WTC11 (cell line): ENCODE results near the gene CASP6. TPM values are rescaled to one million over a fixed set of nuclear protein-coding genes. Genes with fewer than 3 reads are reported as not detected.

ENCODE experiments used
- ATAC-seq: fragments of 200-7000 bp; cut with Tn5 transposase; 2 replicates; pipeline ENCODE4 v1.10.0; 2021; ENCODE audit warnings: mild to moderate bottlenecking, moderate library complexity
- Bru-seq: library from RNA; stranded (reverse); fragments of 400-500 nt; gene quantifications from one replicate; lab custom pipeline; 2021; lab: Mats Ljungman, UMichigan
- CTCF ChIA-PET: fragments of 300-600 bp; sonication (Branson Sonifier 250); formaldehyde crosslinking; loops from one replicate; lab custom pipeline; 2021; ENCODE audit warnings: antibody characterized with exemption; lab: Charles Lee
- POLR2A ChIA-PET: fragments of 350-600 bp; sonication (Branson Sonifier 250); formaldehyde crosslinking; loops from one replicate; lab custom pipeline; 2021; ENCODE audit warnings: antibody characterized with exemption; lab: Charles Lee
- DNase-seq: peaks from one replicate; pipeline ENCODE4 v3.0.0; 2021; ENCODE audit warnings: low spot score
- H3K27ac Mint-ChIP-seq: 2 replicates; pipeline ENCODE4 v1.8.0; 2021; ENCODE audit warnings: mixed read lengths
- H3K27me3 Mint-ChIP-seq: 2 replicates; pipeline ENCODE4 v1.8.0; 2021; ENCODE audit warnings: low read depth, mild to moderate bottlenecking, moderate library complexity, mixed read lengths
- H3K36me3 Mint-ChIP-seq: 2 replicates; pipeline ENCODE4 v1.8.0; 2021; ENCODE audit warnings: mixed read lengths
- H3K4me1 Mint-ChIP-seq: 2 replicates; pipeline ENCODE4 v1.8.0; 2022; ENCODE audit warnings: mixed read lengths
- H3K4me3 Mint-ChIP-seq: 2 replicates; pipeline ENCODE4 v1.8.0; 2021; ENCODE audit warnings: mild to moderate bottlenecking, moderate library complexity, mixed read lengths
- H3K9me3 Mint-ChIP-seq: 2 replicates; pipeline ENCODE4 v1.8.0; 2021; ENCODE audit warnings: mixed read lengths
- ETV6 ChIP-seq: sonication (generic); formaldehyde crosslinking; IDR thresholded peaks from 2 replicates; pipeline ENCODE4 v1.8.1; 2022; ENCODE audit warnings: mild to moderate bottlenecking, missing genetic modification reagents
- FOXJ3 ChIP-seq: sonication (generic); formaldehyde crosslinking; IDR thresholded peaks from 2 replicates; pipeline ENCODE4 v1.9.0; 2021; ENCODE audit warnings: missing genetic modification reagents, mild to moderate bottlenecking, borderline replicate concordance
- GABPB1 ChIP-seq: sonication (generic); formaldehyde crosslinking; IDR thresholded peaks from 2 replicates; pipeline ENCODE4 v1.8.1; 2023; ENCODE audit warnings: mild to moderate bottlenecking, missing genetic modification reagents
- MXD4 ChIP-seq: fragments of 250-450 bp; sonication (Bioruptor Pico); IDR thresholded peaks from 2 replicates; pipeline ENCODE4 v1.8.0; 2021; ENCODE audit warnings: mild to moderate bottlenecking, moderate library complexity, borderline replicate concordance
- TCF7 ChIP-seq: sonication (generic); formaldehyde crosslinking; IDR thresholded peaks from 2 replicates; pipeline ENCODE4 v1.8.0; 2022; ENCODE audit warnings: mild to moderate bottlenecking, low read depth, missing genetic modification reagents, moderate library complexity
- ZNF121 ChIP-seq: sonication (generic); formaldehyde crosslinking; IDR thresholded peaks from 2 replicates; pipeline ENCODE4 v1.8.0; 2023; ENCODE audit warnings: missing genetic modification reagents
- ZNF138 ChIP-seq: sonication (generic); formaldehyde crosslinking; conservative IDR thresholded peaks from 2 replicates; pipeline ENCODE4 v1.8.1; 2022; ENCODE audit warnings: mild to moderate bottlenecking, moderate library complexity, missing genetic modification reagents
- ZNF263 ChIP-seq: sonication (generic); formaldehyde crosslinking; IDR thresholded peaks from 2 replicates; pipeline ENCODE4 v1.8.1; 2022; ENCODE audit warnings: low read depth, mild to moderate bottlenecking, moderate library complexity, missing genetic modification reagents
- ZNF396 ChIP-seq: fragments of 250-450 bp; sonication (Bioruptor Pico); IDR thresholded peaks from 2 replicates; pipeline ENCODE4 v1.8.0; 2021; ENCODE audit warnings: mild to moderate bottlenecking, moderate library complexity, borderline replicate concordance
- long read RNA-seq, 3 experiments: library from RNA in 1 of 3; library from capped mRNA in 1 of 3; library from polyadenylated mRNA in 1 of 3; unstranded in 2 of 3; stranded (forward) in 1 of 3; transcript quantifications; one replicate each; pipeline ENCODE4 v2.0.0, GENCODE V29; 2021
- total RNA-seq: library from RNA; stranded (reverse); gene quantifications from 3 replicates; pipeline ENCODE4 v1.2.3, GENCODE V29; 2021
- TF ChIP-seq, protein P1 (sequence below): sonication (generic); formaldehyde crosslinking; IDR thresholded peaks from 2 replicates; pipeline ENCODE4 v1.8.0; 2022; ENCODE audit warnings: mild to moderate bottlenecking, missing genetic modification reagents
- TF ChIP-seq, protein P2 (sequence below): sonication (generic); formaldehyde crosslinking; IDR thresholded peaks from 2 replicates; pipeline ENCODE4 v1.8.1; 2023; ENCODE audit warnings: mild to moderate bottlenecking, missing genetic modification reagents, moderate library complexity
- TF ChIP-seq, protein P3 (sequence below): sonication (generic); formaldehyde crosslinking; IDR thresholded peaks from 2 replicates; pipeline ENCODE4 v1.8.1; 2022; ENCODE audit warnings: missing genetic modification reagents, borderline replicate concordance
- TF ChIP-seq, protein P4 (sequence below): sonication (generic); formaldehyde crosslinking; IDR thresholded peaks from 2 replicates; pipeline ENCODE4 v1.8.1; 2023; ENCODE audit warnings: mild to moderate bottlenecking, missing genetic modification reagents, borderline replicate concordance
- TF ChIP-seq, protein P5 (sequence below): sonication (generic); formaldehyde crosslinking; IDR thresholded peaks from 2 replicates; pipeline ENCODE4 v1.8.0; 2023; ENCODE audit warnings: missing genetic modification reagents, mild to moderate bottlenecking, borderline replicate concordance
- TF ChIP-seq, protein P6 (sequence below): sonication (generic); formaldehyde crosslinking; IDR thresholded peaks from 2 replicates; pipeline ENCODE4 v1.8.0; 2023; ENCODE audit warnings: missing genetic modification reagents
- TF ChIP-seq, protein P7 (sequence below): sonication (generic); formaldehyde crosslinking; IDR thresholded peaks from 2 replicates; pipeline ENCODE4 v1.8.1; 2022; ENCODE audit warnings: low read depth, missing genetic modification reagents, borderline replicate concordance
- TF ChIP-seq, protein P8 (sequence below): sonication (generic); formaldehyde crosslinking; conservative IDR thresholded peaks from 2 replicates; pipeline ENCODE4 v1.8.1; 2022; ENCODE audit warnings: mild to moderate bottlenecking, missing genetic modification reagents

The CASP6 gene
- total RNA-seq (23.7 to 26.0 TPM (median 24.5 TPM) in 3 replicates), Bru-seq, nascent RNA (percentile 82 among the genes with signal in this experiment)
- long read RNA-seq, experiment 1, transcript CASP6-201 (7 exons, 1,548 nt): major isoform, 134 of 151 reads
- long read RNA-seq, experiment 1, partial matches to known transcripts: 3 of 151 reads
- long read RNA-seq, experiment 1, other reads (novel, unspliced or antisense): 11 of 151 reads
- long read RNA-seq, experiment 2, transcript CASP6-201 (7 exons, 1,548 nt): major isoform, 22 of 38 reads
- long read RNA-seq, experiment 2, partial matches to known transcripts: 3 of 38 reads
- long read RNA-seq, experiment 2, other reads (novel, unspliced or antisense): 9 of 38 reads
- long read RNA-seq, experiment 3, transcript CASP6-201 (7 exons, 1,548 nt): major isoform, 58 of 67 reads
- long read RNA-seq, experiment 3, partial matches to known transcripts: 2 of 67 reads
- long read RNA-seq, experiment 3, other reads (novel, unspliced or antisense): 6 of 67 reads

DNA sequence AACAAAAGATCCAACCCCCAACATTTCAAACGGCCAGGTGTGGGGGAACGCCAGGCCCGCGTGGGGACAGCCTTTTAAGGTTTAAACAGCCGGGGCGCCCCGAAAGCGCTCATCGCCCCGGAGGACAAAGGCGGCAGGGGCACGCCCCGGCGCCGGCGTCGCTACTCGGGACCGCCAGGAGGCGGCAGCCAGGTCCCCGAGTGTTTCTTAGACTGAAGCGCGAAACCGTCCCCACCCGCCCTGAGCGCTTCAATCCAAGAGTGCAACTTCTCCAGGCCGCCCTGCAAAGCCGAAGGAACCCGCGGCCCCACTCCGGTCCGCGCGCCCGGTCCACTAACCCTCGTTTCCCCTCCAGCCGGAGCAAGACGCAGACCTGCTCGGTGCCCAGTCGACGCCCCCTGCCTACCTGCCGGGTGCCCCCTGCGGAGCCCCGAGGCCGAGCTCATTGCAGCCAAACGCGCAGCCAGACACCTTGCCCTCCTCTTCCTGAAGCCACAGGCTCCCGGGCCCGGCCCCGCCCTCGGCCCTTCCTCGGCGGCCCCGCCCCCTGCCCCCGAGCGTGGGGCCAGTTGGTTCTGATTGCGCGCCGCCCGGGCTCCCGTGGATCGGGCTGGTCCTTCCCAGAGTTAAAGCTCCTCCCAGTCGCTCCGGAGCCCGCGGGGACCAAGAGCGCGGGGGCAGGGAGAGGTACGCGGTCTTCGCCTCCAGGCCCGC, at the start of gene CASP6:
CASP6 (minus strand) TSS at position 496 of the 714 bp plus-strand sequence; CDS start at position 446, 50 bp downstream.
- H3K4me1 Mint-ChIP-seq: peaks cover 19% of the 10 kb centered on the region
- peak within 1 kb of the TSS; percentile 93 for H3K27ac Mint-ChIP-seq
- H3K4me3 Mint-ChIP-seq: peak within 1 kb of the TSS; percentile 90
- no peaks in the 10 kb centered on the region for H3K9me3 Mint-ChIP-seq
- ChIA-PET CTCF (interaction anchor here (0.6 to 4.9 kb wide), 15 partner anchors 9 to 281 kb away, joined by 3 to 31 read pairs (median 4); partner anchors contain the start of gene MCUB), POLR2A (interaction anchor here (1.2 to 1.7 kb wide), 4 partner anchors 26 to 143 kb away, joined by 3 to 5 read pairs (median 4); partner anchors contain the start of gene MCUB)
- H3K36me3 Mint-ChIP-seq: peaks cover 3% of the 10 kb centered on the region
- no peaks in the 10 kb centered on the region for H3K27me3 Mint-ChIP-seq
- ATAC-seq (peak; percentile 75), DNase-seq (peak; percentile 84)
- peak; percentile 27; the same call in 1 of the 2 replicates for TF ChIP-seq ETV6
- TF ChIP-seq, protein P1, sequence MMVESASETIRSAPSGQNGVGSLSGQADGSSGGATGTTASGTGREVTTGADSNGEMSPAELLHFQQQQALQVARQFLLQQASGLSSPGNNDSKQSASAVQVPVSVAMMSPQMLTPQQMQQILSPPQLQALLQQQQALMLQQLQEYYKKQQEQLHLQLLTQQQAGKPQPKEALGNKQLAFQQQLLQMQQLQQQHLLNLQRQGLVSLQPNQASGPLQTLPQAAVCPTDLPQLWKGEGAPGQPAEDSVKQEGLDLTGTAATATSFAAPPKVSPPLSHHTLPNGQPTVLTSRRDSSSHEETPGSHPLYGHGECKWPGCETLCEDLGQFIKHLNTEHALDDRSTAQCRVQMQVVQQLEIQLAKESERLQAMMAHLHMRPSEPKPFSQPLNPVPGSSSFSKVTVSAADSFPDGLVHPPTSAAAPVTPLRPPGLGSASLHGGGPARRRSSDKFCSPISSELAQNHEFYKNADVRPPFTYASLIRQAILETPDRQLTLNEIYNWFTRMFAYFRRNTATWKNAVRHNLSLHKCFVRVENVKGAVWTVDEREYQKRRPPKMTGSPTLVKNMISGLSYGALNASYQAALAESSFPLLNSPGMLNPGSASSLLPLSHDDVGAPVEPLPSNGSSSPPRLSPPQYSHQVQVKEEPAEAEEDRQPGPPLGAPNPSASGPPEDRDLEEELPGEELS (CRISPR knock-in tag): no peak; the same call in 1 of the 2 replicates
- TF ChIP-seq, protein P2, sequence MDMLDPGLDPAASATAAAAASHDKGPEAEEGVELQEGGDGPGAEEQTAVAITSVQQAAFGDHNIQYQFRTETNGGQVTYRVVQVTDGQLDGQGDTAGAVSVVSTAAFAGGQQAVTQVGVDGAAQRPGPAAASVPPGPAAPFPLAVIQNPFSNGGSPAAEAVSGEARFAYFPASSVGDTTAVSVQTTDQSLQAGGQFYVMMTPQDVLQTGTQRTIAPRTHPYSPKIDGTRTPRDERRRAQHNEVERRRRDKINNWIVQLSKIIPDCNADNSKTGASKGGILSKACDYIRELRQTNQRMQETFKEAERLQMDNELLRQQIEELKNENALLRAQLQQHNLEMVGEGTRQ (CRISPR knock-in tag): no peak
- TF ChIP-seq, protein P3, sequence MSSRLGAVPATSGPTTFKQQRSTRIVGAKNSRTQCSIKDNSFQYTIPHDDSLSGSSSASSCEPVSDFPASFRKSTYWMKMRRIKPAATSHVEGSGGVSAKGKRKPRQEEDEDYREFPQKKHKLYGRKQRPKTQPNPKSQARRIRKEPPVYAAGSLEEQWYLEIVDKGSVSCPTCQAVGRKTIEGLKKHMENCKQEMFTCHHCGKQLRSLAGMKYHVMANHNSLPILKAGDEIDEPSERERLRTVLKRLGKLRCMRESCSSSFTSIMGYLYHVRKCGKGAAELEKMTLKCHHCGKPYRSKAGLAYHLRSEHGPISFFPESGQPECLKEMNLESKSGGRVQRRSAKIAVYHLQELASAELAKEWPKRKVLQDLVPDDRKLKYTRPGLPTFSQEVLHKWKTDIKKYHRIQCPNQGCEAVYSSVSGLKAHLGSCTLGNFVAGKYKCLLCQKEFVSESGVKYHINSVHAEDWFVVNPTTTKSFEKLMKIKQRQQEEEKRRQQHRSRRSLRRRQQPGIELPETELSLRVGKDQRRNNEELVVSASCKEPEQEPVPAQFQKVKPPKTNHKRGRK (CRISPR knock-in tag): no peak
- no peak for TF ChIP-seq TCF7 (CRISPR knock-in tag)
- TF ChIP-seq ZNF138 (CRISPR knock-in tag): no peak
- TF ChIP-seq GABPB1 (CRISPR knock-in tag): no peak
- no peak for TF ChIP-seq FOXJ3 (CRISPR knock-in tag)
- TF ChIP-seq, protein P4, sequence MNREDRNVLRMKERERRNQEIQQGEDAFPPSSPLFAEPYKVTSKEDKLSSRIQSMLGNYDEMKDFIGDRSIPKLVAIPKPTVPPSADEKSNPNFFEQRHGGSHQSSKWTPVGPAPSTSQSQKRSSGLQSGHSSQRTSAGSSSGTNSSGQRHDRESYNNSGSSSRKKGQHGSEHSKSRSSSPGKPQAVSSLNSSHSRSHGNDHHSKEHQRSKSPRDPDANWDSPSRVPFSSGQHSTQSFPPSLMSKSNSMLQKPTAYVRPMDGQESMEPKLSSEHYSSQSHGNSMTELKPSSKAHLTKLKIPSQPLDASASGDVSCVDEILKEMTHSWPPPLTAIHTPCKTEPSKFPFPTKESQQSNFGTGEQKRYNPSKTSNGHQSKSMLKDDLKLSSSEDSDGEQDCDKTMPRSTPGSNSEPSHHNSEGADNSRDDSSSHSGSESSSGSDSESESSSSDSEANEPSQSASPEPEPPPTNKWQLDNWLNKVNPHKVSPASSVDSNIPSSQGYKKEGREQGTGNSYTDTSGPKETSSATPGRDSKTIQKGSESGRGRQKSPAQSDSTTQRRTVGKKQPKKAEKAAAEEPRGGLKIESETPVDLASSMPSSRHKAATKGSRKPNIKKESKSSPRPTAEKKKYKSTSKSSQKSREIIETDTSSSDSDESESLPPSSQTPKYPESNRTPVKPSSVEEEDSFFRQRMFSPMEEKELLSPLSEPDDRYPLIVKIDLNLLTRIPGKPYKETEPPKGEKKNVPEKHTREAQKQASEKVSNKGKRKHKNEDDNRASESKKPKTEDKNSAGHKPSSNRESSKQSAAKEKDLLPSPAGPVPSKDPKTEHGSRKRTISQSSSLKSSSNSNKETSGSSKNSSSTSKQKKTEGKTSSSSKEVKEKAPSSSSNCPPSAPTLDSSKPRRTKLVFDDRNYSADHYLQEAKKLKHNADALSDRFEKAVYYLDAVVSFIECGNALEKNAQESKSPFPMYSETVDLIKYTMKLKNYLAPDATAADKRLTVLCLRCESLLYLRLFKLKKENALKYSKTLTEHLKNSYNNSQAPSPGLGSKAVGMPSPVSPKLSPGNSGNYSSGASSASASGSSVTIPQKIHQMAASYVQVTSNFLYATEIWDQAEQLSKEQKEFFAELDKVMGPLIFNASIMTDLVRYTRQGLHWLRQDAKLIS (CRISPR knock-in tag): no peak
- no peak for TF ChIP-seq ZNF263
- TF ChIP-seq, protein P5, sequence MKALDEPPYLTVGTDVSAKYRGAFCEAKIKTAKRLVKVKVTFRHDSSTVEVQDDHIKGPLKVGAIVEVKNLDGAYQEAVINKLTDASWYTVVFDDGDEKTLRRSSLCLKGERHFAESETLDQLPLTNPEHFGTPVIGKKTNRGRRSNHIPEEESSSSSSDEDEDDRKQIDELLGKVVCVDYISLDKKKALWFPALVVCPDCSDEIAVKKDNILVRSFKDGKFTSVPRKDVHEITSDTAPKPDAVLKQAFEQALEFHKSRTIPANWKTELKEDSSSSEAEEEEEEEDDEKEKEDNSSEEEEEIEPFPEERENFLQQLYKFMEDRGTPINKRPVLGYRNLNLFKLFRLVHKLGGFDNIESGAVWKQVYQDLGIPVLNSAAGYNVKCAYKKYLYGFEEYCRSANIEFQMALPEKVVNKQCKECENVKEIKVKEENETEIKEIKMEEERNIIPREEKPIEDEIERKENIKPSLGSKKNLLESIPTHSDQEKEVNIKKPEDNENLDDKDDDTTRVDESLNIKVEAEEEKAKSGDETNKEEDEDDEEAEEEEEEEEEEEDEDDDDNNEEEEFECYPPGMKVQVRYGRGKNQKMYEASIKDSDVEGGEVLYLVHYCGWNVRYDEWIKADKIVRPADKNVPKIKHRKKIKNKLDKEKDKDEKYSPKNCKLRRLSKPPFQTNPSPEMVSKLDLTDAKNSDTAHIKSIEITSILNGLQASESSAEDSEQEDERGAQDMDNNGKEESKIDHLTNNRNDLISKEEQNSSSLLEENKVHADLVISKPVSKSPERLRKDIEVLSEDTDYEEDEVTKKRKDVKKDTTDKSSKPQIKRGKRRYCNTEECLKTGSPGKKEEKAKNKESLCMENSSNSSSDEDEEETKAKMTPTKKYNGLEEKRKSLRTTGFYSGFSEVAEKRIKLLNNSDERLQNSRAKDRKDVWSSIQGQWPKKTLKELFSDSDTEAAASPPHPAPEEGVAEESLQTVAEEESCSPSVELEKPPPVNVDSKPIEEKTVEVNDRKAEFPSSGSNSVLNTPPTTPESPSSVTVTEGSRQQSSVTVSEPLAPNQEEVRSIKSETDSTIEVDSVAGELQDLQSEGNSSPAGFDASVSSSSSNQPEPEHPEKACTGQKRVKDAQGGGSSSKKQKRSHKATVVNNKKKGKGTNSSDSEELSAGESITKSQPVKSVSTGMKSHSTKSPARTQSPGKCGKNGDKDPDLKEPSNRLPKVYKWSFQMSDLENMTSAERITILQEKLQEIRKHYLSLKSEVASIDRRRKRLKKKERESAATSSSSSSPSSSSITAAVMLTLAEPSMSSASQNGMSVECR: 0 out of 2 replicates have a peak, but pooled peaks have one; percentile 21
- TF ChIP-seq, protein P6, sequence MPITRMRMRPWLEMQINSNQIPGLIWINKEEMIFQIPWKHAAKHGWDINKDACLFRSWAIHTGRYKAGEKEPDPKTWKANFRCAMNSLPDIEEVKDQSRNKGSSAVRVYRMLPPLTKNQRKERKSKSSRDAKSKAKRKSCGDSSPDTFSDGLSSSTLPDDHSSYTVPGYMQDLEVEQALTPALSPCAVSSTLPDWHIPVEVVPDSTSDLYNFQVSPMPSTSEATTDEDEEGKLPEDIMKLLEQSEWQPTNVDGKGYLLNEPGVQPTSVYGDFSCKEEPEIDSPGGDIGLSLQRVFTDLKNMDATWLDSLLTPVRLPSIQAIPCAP (CRISPR knock-in tag): no peak
- no peak for TF ChIP-seq ZNF121 (CRISPR knock-in tag)
- TF ChIP-seq, protein P7, sequence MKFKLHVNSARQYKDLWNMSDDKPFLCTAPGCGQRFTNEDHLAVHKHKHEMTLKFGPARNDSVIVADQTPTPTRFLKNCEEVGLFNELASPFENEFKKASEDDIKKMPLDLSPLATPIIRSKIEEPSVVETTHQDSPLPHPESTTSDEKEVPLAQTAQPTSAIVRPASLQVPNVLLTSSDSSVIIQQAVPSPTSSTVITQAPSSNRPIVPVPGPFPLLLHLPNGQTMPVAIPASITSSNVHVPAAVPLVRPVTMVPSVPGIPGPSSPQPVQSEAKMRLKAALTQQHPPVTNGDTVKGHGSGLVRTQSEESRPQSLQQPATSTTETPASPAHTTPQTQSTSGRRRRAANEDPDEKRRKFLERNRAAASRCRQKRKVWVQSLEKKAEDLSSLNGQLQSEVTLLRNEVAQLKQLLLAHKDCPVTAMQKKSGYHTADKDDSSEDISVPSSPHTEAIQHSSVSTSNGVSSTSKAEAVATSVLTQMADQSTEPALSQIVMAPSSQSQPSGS (CRISPR knock-in tag): no peak
- TF ChIP-seq ZNF396 (CRISPR knock-in tag): no peak
- TF ChIP-seq, protein P8, sequence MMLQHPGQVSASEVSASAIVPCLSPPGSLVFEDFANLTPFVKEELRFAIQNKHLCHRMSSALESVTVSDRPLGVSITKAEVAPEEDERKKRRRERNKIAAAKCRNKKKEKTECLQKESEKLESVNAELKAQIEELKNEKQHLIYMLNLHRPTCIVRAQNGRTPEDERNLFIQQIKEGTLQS (CRISPR knock-in tag): no peak
- no peak for TF ChIP-seq MXD4
